NCI-H2107 (cell line): Measurements from ENCODE around the gene MAPK14.

ENCODE experiments used
- DNase-seq: peaks from one replicate; lab custom pipeline; 2025; lab: John Stamatoyannopoulos, UW

Gene MAPK14

DNA sequence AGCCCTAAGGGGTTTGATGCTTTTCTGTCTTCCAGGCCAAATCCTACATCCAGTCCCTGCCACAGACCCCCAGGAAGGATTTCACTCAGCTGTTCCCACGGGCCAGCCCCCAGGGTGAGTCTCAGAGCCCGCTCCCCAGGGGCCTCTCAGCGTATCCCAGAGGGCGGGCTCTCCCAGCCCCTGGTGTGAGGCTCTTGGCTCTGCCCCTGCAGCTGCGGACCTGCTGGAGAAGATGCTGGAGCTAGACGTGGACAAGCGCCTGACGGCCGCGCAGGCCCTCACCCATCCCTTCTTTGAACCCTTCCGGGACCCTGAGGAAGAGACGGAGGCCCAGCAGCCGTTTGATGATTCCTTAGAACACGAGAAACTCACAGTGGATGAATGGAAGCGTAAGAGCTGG lies 111.1 kb downstream of the MAPK14 start:
- DNase-seq, result no peak

GRCh38 chr6:36139431-36139830 lies 111.8 kb downstream of the MAPK14 start:
- no peak for DNase-seq

GRCh38 chr6:36139991-36140710 lies 112.5 kb downstream of the MAPK14 start:
- no peak for DNase-seq

- DNase-seq, result no peak
Measured at GRCh38 chr6:36141091-36141490, 113.5 kb downstream of the MAPK14 start.

DNA sequence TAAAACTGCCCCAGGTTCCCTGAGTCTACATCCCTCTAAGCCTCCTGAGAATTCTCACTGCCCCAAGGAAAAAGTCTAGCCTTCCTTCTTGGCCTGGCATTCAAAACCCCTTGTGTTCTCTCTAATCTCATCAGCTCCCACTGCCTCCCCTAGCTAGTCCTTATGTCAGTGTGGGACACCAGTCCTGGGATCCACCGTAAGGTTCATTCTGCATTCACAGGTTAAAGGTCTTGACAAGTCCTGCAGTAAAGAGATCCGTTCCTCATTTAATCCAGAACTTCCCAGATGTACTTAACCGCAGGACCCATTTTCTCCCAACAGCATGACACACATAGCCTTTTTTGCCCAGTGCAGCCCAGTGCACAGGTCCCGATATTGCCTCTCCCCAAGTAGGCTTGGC lies 114.4 kb downstream of the MAPK14 start:
- DNase-seq, result no peak

DNA sequence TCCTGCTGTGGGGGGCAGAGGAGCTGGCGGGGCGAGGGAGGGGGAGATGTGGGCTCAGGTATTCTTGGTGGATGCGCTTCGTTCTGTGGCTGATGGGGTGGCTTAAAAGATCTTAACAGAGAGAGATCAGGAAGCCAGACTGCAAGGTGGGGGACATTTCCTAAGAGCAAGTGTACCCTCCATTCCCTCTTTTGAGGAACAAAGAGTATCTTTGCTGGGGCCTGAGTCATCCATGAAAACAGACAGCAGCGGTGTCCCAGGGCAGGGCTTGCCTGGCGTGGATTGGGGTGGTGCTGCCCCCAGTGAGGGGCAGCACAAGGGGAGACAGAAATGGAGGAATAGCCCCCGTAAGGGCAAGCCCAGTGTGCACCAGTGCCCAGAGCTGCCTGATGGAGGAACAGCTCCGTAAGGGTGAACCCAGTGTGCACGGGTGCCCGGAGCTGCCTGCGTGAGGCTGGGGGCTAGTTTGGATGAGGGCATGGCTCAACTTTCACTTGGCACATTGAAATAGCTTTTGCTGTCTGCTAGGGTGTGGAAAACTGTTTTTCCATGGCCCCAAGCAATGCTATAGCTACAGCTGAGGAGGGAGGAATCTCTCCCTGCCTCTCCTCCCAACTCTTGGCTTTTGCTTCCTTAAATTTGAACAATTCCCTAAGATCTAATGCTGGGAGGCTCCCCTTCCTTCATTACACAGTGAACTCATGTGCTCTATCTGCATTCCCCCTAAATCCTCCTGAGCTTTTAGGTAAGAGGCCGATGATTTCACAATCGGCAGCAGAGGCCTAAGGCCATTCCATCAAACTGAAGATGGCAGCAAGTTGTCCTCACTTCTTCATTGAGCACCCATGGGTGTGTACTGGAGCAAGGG lies 115.6 kb downstream of the MAPK14 start:
- no peak for DNase-seq

- DNase-seq, result no peak
Measured at GRCh38 chr6:36145495-36145894, 117.9 kb downstream of the MAPK14 start.

GRCh38 chr6:36147294-36147693 lies 119.7 kb downstream of the MAPK14 start:
- DNase-seq, result no peak

DNA sequence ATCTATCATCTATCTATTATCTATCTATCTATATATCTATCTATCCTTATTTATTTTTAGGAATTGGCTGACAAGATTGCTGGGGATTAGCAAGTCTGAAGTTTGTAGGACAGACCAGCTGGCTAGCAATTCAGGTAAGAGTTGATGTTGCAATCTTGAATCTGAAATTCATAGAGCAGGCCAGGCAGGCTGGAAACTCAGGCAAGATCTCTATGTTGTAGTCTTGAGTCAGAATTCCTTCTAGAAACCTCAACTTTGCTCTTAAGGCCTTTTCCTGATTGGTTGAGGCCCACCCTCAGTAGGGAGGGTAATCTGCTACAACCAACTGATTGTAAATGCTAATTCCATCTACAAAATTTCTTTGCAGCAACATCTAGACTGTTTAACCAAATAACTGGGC lies 121.9 kb downstream of the MAPK14 start:
- no peak for DNase-seq

DNA sequence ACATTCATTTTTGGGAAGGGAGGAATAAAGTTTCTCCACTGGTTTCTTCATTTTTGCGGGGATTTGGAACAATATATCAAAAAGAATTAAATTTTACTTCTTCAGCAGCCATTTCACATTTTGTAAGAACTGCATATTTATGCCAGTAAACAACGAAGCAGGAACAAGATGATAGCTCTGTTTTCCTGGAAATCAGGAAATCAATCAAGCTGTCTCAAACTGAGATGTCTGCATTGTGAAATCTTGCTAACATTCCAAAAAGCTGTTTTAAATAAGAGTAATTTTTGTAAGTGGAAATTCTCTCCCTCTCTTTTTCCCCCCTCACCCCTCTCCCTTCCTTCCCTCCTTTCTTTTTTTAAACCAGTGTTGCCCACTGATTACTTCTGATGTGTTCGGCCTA lies 122.7 kb downstream of the MAPK14 start:
- no peak for DNase-seq

DNA sequence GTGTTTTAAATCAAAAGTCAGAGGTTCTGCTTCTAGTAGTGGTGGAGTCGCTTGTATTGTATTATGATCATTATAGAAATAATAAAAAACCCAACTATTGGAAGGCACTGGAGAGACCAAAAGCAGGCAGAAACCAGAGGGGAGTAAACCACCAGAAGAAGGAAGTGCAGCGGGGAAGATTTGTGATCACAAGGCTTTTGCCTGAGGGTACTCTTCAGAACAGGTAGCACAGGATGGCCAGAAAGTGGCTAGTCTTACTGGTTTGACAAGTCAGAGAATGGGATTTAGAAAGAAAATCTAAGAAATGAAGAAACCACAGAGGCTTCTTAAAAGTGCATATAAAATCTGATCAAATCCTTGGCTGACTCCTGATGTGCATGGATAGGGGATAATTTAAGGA lies 126.7 kb downstream of the MAPK14 start:
- DNase-seq, result no peak

- no peak for DNase-seq
Measured at GRCh38 chr6:36155662-36156061, 128.1 kb downstream of the MAPK14 start.

- DNase-seq, result no peak
Measured at GRCh38 chr6:36160147-36160760, 132.6 kb downstream of the MAPK14 start.
